Vagina (tissue), 2 donors: ENCODE results near the gene GHSR. TPM values are rescaled to one million over a fixed set of nuclear protein-coding genes. Genes with fewer than 3 reads are reported as not detected.
"Not testable (repeated sequence)": the region's sequence is repeated elsewhere in the genome, so short reads cannot be mapped to it uniquely, and the experiment has no call there.

Source experiments
- DNase-seq, 2 donors: peaks; one replicate each; pipeline ENCODE4 v3.0.0-alpha.2; 2017; ENCODE audit errors: extremely low spot score in 2 of 2
- H3K27ac ChIP-seq: fragments of 200-600 bp; sonication (generic); one replicate; pipeline ENCODE4 v1.5.1; 2019
- H3K27me3 ChIP-seq: fragments of 200-600 bp; sonication (generic); one replicate; pipeline ENCODE4 v1.5.1; 2019
- H3K36me3 ChIP-seq, 2 donors: fragments of 200-600 bp; sonication (generic); one replicate each; pipeline ENCODE4 v1.5.1; 2017 to 2019
- H3K4me1 ChIP-seq: fragments of 200-600 bp; sonication (generic); one replicate; pipeline ENCODE4 v1.5.1; 2019
- H3K4me3 ChIP-seq, 2 donors: fragments of 200-600 bp; sonication (generic); 1 replicate in 1 of 2; 2 replicates in 1 of 2; pipeline ENCODE4 v1.5.1; 2016 to 2019
- H3K9me3 ChIP-seq: fragments of 200-600 bp; sonication (generic); one replicate; pipeline ENCODE4 v1.5.1; 2019
- CTCF ChIP-seq, 3 experiments: fragments of 450-650 bp in 2 of 3; fragments of 200-600 bp in 1 of 3; sonication (generic) in 1 of 3; IDR thresholded peaks; one replicate each; pipeline ENCODE4 v1.5.1; 2017 to 2019; ENCODE audit warnings: antibody characterized with exemption in 3 of 3, mild to moderate bottlenecking in 2 of 3, moderate library complexity in 2 of 3
- POLR2A ChIP-seq, 2 donors: fragments of 450-650 bp; IDR thresholded peaks; one replicate each; pipeline ENCODE4 v1.6.1; 2017; ENCODE audit warnings: antibody characterized with exemption in 2 of 2, mild to moderate bottlenecking in 2 of 2, moderate library complexity in 2 of 2
- POLR2AphosphoS5 ChIP-seq, 2 donors: sonication (generic); formaldehyde crosslinking; IDR thresholded peaks; one replicate each; pipeline ENCODE4 v1.9.0; 2017; ENCODE audit warnings: antibody characterized with exemption in 2 of 2, mild to moderate bottlenecking in 2 of 2, low read depth in 1 of 2; ENCODE audit not compliant: insufficient read depth in 1 of 2
- intact Hi-C: fragments of 100-400 bp; cut with DNase I; formaldehyde crosslinking; loops from one replicate; pipeline ENCODE4 v1.15.1; 2023
- total RNA-seq: library from RNA; depleted of rRNA; stranded (reverse); fragments of >200 nt; gene quantifications from one replicate; pipeline ENCODE4 v1.2.3, GENCODE V29; 2016

The GHSR gene, protein sequence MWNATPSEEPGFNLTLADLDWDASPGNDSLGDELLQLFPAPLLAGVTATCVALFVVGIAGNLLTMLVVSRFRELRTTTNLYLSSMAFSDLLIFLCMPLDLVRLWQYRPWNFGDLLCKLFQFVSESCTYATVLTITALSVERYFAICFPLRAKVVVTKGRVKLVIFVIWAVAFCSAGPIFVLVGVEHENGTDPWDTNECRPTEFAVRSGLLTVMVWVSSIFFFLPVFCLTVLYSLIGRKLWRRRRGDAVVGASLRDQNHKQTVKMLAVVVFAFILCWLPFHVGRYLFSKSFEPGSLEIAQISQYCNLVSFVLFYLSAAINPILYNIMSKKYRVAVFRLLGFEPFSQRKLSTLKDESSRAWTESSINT
- not detected for total RNA-seq

DNA sequence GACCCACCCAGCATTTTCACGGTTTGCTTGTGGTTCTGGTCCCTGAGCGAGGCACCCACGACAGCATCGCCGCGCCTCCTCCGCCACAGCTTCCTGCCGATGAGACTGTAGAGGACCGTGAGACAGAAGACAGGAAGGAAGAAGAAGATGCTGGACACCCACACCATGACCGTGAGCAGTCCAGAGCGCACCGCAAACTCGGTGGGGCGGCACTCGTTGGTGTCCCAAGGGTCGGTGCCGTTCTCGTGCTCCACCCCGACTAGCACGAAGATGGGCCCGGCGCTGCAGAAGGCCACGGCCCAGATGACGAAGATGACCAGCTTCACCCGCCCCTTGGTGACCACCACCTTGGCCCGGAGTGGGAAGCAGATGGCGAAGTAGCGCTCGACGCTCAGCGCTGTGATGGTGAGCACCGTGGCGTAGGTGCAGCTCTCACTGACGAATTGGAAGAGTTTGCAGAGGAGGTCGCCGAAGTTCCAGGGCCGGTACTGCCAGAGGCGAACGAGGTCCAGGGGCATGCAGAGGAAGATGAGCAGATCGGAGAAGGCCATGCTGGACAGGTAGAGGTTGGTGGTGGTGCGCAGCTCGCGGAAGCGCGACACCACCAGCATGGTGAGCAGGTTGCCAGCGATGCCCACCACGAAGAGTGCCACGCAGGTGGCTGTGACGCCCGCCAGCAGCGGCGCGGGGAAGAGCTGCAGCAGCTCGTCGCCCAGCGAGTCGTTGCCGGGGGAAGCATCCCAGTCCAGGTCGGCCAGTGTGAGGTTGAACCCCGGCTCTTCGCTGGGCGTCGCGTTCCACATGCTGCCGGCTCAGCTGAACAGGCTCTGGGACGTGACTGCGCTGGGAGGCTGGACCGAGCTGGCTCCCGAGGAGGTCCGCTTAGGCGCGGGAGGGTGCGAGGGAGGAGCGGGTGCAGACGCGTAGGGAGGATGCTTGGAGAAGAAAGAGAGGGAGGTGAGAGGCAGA is at the start of gene GHSR:
Gene GHSR (minus strand): TSS at position 846 of the 969 bp plus-strand sequence. CDS start 43 bp downstream, at position 803.
- no peak within 1 kb of the TSS for H3K4me3 ChIP-seq

DNA sequence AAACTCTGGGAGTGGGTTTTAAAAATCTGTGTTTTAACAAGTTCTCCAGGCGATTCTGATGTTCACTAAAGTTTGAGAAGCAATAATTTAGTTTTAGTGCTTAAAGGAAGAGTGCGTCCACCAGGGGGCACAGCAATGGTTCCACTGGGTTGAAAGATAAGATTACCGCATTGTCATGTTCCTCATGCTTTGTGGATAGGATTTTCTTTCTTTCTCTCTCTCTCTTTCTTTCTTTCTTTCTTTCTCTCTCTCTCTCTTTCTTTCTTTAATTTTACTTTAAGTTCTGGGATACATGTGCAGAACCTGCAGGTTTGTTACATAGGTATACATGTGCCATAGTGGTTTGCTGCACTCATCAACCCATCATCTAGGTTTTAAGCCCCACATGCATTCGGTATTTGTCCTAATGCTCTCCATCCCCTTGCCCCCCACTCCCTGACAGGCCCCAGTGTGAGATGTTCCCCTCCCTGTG is 42.0 kb upstream of the GHSR start:
- H3K4me1 ChIP-seq, H3K27ac ChIP-seq, H3K4me3 ChIP-seq, H3K36me3 ChIP-seq, H3K27me3 ChIP-seq, DNase-seq, intact Hi-C loops, H3K9me3 ChIP-seq: not testable (repeated sequence)
- TF ChIP-seq CTCF (IDR thresholded peaks at IDR 0.05) = peak; percentile 53 to 84 (median 73)

More for the DNA sequence above, at the start of gene GHSR:
- no peak for DNase-seq
- H3K4me1 ChIP-seq = peaks cover 15% of the 10 kb centered on the region
- H3K27me3 ChIP-seq = peaks cover 8% of the 10 kb centered on the region
- no peak within 1 kb of the TSS for H3K27ac ChIP-seq
- intact Hi-C loops = no loop called here
- TF ChIP-seq POLR2AphosphoS5 (IDR thresholded peaks at IDR 0.05; ENCODE audit: insufficient read depth in 1 of 2, low read depth in 1 of 2) (no peak), POLR2A (IDR thresholded peaks at IDR 0.05) (no peak), CTCF (IDR thresholded peaks at IDR 0.05) (no peak)
- no peaks in the 10 kb centered on the region for H3K9me3 ChIP-seq
- no peaks in the 10 kb centered on the region for H3K36me3 ChIP-seq

DNA sequence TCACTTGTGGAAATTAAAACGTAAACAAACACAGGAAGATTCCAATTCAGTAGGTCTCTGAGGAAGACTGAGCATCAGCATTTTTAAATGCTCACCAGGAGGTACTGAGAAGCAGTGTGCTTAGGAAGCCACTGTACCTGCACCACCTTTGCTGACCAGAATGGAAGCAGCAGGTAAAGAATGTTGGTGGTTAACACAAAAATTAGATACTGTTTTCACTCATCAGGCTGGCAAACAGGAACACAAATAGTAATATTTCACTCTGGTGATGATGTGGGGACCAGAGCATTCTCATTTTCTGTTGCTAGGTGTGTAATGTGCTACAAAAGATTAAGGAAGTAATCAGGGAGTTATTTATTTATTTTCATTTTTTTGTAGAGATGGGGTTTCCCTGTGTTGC is 29.9 kb upstream of the GHSR start:
- H3K27me3 ChIP-seq = no peaks in the 10 kb centered on the region
- H3K27ac ChIP-seq = no peak overlapping the region
- TF ChIP-seq CTCF (IDR thresholded peaks at IDR 0.05) (no peak), POLR2AphosphoS5 (IDR thresholded peaks at IDR 0.05; ENCODE audit: insufficient read depth in 1 of 2, low read depth in 1 of 2) (no peak), POLR2A (IDR thresholded peaks at IDR 0.05) (no peak)
- no peaks in the 10 kb centered on the region for H3K4me1 ChIP-seq
- no peak overlapping the region for H3K4me3 ChIP-seq
- no peak for DNase-seq
- intact Hi-C loops = no loop called here
- H3K9me3 ChIP-seq = no peaks in the 10 kb centered on the region
- no peaks in the 10 kb centered on the region for H3K36me3 ChIP-seq

GRCh38 chr3:172476347-172476746 is 28.1 kb upstream of the GHSR start:
- Histone ChIP-seq H3K4me3 (no peak overlapping the region), H3K4me1 (no peaks in the 10 kb centered on the region), H3K27me3 (no peaks in the 10 kb centered on the region), H3K9me3 (no peaks in the 10 kb centered on the region), H3K27ac (no peak overlapping the region), H3K36me3 (no peaks in the 10 kb centered on the region)
- DNase-seq = no peak
- TF ChIP-seq POLR2A (IDR thresholded peaks at IDR 0.05) = no peak
- no peak for TF ChIP-seq POLR2AphosphoS5 (IDR thresholded peaks at IDR 0.05; ENCODE audit: insufficient read depth in 1 of 2, low read depth in 1 of 2)
- no peak for TF ChIP-seq CTCF (IDR thresholded peaks at IDR 0.05)
- intact Hi-C loops = no loop called here
